GM23338 (cell line): ENCODE data around the gene ATXN7L1. TPM values are rescaled to one million over a fixed set of nuclear protein-coding genes. Genes with fewer than 3 reads are reported as not detected.

Experiments used
- ATAC-seq: fragments of 200-7000 bp; cut with Tn5 transposase; 3 replicates; pipeline ENCODE4 v1.9.1; 2020
- DNase-seq: peaks from one replicate; pipeline ENCODE4 v3.0.0-alpha.2; 2015; ENCODE audit warnings: low spot score
- H2AFZ ChIP-seq: fragments of 200-600 bp; sonication (generic); 2 replicates; pipeline ENCODE4 v1.8.0; 2016; ENCODE audit warnings: antibody characterized with exemption, mild to moderate bottlenecking, moderate library complexity
- H3F3A ChIP-seq: fragments of 200-600 bp; sonication (generic); replicated peaks from 2 replicates; pipeline ENCODE4 v1.8.0; 2017; ENCODE audit warnings: antibody characterized with exemption, mixed run types, low read depth
- H3K27ac ChIP-seq: fragments of 200-600 bp; sonication (generic); 2 replicates; pipeline ENCODE4 v1.6.1; 2016; ENCODE audit warnings: low read depth
- H3K27me3 ChIP-seq: fragments of 200-600 bp; sonication (generic); 2 replicates; pipeline ENCODE4 v1.8.0; 2016; ENCODE audit warnings: mild to moderate bottlenecking, mixed run types, moderate library complexity; ENCODE audit not compliant: insufficient read depth
- H3K36me3 ChIP-seq: fragments of 200-600 bp; sonication (generic); 2 replicates; pipeline ENCODE4 v1.8.0; 2016; ENCODE audit warnings: mild to moderate bottlenecking; ENCODE audit not compliant: insufficient read depth
- H3K4me1 ChIP-seq: fragments of 200-600 bp; sonication (generic); 2 replicates; pipeline ENCODE4 v1.8.0; 2016; ENCODE audit warnings: mild to moderate bottlenecking, moderate library complexity; ENCODE audit not compliant: insufficient read depth
- H3K4me2 ChIP-seq: fragments of 200-600 bp; sonication (generic); 2 replicates; pipeline ENCODE4 v1.7.1; 2017; ENCODE audit warnings: mixed run types
- H3K4me3 ChIP-seq: fragments of 200-600 bp; sonication (generic); 2 replicates; pipeline ENCODE4 v1.6.1; 2016; ENCODE audit warnings: mixed run types
- H3K79me2 ChIP-seq: fragments of 200-600 bp; sonication (generic); replicated peaks from 2 replicates; pipeline ENCODE4 v1.8.0; 2017; ENCODE audit warnings: mild to moderate bottlenecking; ENCODE audit not compliant: insufficient read depth
- H3K9me2 ChIP-seq: fragments of 200-600 bp; sonication (generic); 2 replicates; pipeline ENCODE4 v1.8.0; 2017; ENCODE audit not compliant: insufficient read depth
- H4K20me1 ChIP-seq: fragments of 200-600 bp; sonication (generic); replicated peaks from 2 replicates; pipeline ENCODE4 v1.8.0; 2017; ENCODE audit warnings: mild to moderate bottlenecking; ENCODE audit not compliant: insufficient read depth
- H3K27ac Mint-ChIP-seq: 2 replicates; pipeline ENCODE4 v1.8.0; 2020; ENCODE audit warnings: inconsistent platforms, mild to moderate bottlenecking, moderate library complexity, mixed read lengths
- H3K27me3 Mint-ChIP-seq: 3 replicates; pipeline ENCODE4 v1.8.0; 2022; ENCODE audit warnings: low read depth, mild to moderate bottlenecking, moderate library complexity, mixed read lengths, inconsistent platforms; ENCODE audit not compliant: insufficient read depth, poor library complexity
- H3K36me3 Mint-ChIP-seq: 3 replicates; pipeline ENCODE4 v1.8.0; 2021; ENCODE audit warnings: low read depth, mild to moderate bottlenecking, inconsistent platforms, moderate library complexity, mixed read lengths
- H3K4me1 Mint-ChIP-seq: 3 replicates; pipeline ENCODE4 v1.8.0; 2020; ENCODE audit warnings: mild to moderate bottlenecking, inconsistent platforms, mixed read lengths
- H3K4me3 Mint-ChIP-seq: 3 replicates; pipeline ENCODE4 v1.8.0; 2021; ENCODE audit warnings: moderate library complexity, mild to moderate bottlenecking, inconsistent platforms, mixed read lengths
- H3K9me3 Mint-ChIP-seq: 3 replicates; pipeline ENCODE4 v1.8.0; 2020; ENCODE audit warnings: moderate library complexity, mild to moderate bottlenecking, inconsistent platforms, mixed read lengths
- CREB1 ChIP-seq: fragments of 250-450 bp; sonication (Bioruptor Pico); IDR thresholded peaks from 2 replicates; pipeline ENCODE4 v1.5.0; 2020; ENCODE audit warnings: low read depth, mild to moderate bottlenecking, moderate library complexity
- EZH2 ChIP-seq: fragments of 200-600 bp; sonication (generic); IDR thresholded peaks from one replicate; pipeline ENCODE4 v1.8.0; 2017; ENCODE audit warnings: antibody characterized with exemption, mild to moderate bottlenecking, low read depth; ENCODE audit not compliant: unreplicated experiment
- NANOG ChIP-seq: IDR thresholded peaks from 2 replicates; pipeline ENCODE4 v1.6.1; 2016; ENCODE audit warnings: antibody characterized with exemption, borderline replicate concordance
- POLR2AphosphoS5 ChIP-seq: IDR thresholded peaks from 2 replicates; pipeline ENCODE4 v1.6.1; 2016; ENCODE audit warnings: antibody characterized with exemption, low read depth
- STAT1 ChIP-seq: IDR thresholded peaks from one replicate; pipeline ENCODE4 v1.6.1; 2016; ENCODE audit warnings: antibody characterized with exemption; ENCODE audit not compliant: unreplicated experiment
- ZNF331 ChIP-seq: fragments of 250-450 bp; sonication (Bioruptor Pico); IDR thresholded peaks from 2 replicates; pipeline ENCODE4 v1.5.0; 2020; ENCODE audit warnings: low read depth, mild to moderate bottlenecking, moderate library complexity
- ZNF462 ChIP-seq: fragments of 250-450 bp; sonication (Bioruptor Pico); IDR thresholded peaks from 2 replicates; pipeline ENCODE4 v1.5.0; 2020; ENCODE audit warnings: mild to moderate bottlenecking, moderate library complexity
- polyA plus RNA-seq: library from polyadenylated mRNA; unstranded; fragments of >200 nt; fragmentation: Nextera tagmentation; extraction: Ambion mirVana; gene quantifications from 2 replicates; pipeline ENCODE4 v1.2.1, GENCODE V29; 2016
- total RNA-seq: library from RNA; depleted of rRNA; stranded (reverse); fragments of >200 nt; shearing (Covaris generic); gene quantifications from 2 replicates; pipeline ENCODE4 v1.2.3, GENCODE V29; 2014

The ATXN7L1 gene
- total and polyA plus RNA-seq, 2 experiments from 2014 or later: 22.8 to 29.8 TPM

- Histone ChIP-seq H3F3A (peaks cover 22% of the 10 kb centered on the region), H4K20me1 (peaks cover 9% of the 10 kb centered on the region; the same call in 1 of the 2 replicates), H3K79me2 (peaks cover 52% of the 10 kb centered on the region), H3K4me3 (peak overlapping the region; percentile 42), H2AFZ (no peak overlapping the region), H3K4me1 (peaks cover 76% of the 10 kb centered on the region), H3K9me2 (peaks cover 5% of the 10 kb centered on the region; the same call in 1 of the 2 replicates), H3K4me2 (peak overlapping the region; percentile 68), H3K36me3 (no peaks in the 10 kb centered on the region), H3K27me3 (no peaks in the 10 kb centered on the region), H3K27ac (peak overlapping the region; percentile 75)
- Mint-ChIP-seq H3K4me1 (peaks cover 70% of the 10 kb centered on the region), H3K27me3 (peaks cover 7% of the 10 kb centered on the region), H3K4me3 (peak overlapping the region; percentile 59), H3K9me3 (no peaks in the 10 kb centered on the region), H3K36me3 (no peaks in the 10 kb centered on the region; the same call in 2 of the 3 replicates), H3K27ac (no peak overlapping the region; the same call in 1 of the 2 replicates)
- peak; percentile 74 for DNase-seq
- TF ChIP-seq STAT1: no peak
- peak; percentile 45; the same call in 1 of the 2 replicates for TF ChIP-seq NANOG
- TF ChIP-seq ZNF331 (CRISPR knock-in tag): no peak
- TF ChIP-seq POLR2AphosphoS5: peak; percentile 43; the same call in 1 of the 2 replicates
- TF ChIP-seq CREB1 (CRISPR knock-in tag): peak; percentile 34; the same call in 1 of the 2 replicates
- no peak for TF ChIP-seq EZH2
- TF ChIP-seq ZNF462 (CRISPR knock-in tag): no peak
- ATAC-seq: peak; percentile 77
These were observed 38.4 kb downstream of the ATXN7L1 start for GRCh38 chr7:105837765-105838626.
